ENCODE measurements around the gene SPATA25.

The SPATA25 gene

DNA sequence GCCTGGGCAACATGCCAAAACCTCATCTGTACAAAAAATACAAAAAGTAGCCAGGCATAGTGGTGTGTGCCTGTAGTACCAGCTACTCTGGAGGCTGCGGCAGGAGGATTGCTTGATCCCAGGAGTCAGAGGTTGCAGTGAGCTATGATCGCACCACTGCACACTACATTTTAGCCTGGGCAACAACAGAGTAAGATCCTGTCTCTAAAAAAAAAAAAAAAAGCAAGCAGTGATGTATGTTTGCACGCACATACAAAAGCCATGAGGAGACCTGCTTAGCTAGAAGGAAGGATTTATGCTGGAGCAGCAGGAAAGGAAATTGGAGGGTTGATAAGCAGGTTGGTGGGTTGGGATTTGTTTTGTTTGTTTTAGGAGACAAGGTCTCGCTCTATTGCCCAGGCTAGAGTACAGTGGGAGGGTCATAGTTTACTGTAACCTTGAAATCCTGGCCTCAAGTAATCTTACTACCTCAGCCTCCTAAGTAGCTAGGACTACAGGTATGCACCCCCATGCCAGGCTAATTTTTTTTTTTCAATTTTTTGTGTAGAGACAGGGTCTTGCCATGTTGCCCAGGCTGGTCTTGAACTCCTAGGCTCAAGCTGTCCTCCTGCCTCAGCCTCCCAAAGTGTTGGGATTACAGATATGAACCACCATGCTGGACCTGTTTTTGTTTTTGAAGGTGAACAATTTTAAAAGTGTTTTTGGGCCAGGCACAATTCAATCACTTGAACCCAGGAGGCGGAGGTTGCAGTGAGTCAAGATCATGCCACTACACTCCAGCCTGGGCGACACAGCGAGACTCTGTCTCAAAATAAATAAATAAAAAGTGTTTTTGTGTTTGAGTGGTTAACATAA lies 26.0 kb downstream of the SPATA25 start:
- DNase-seq: no peak

GRCh38 chr20:45860560-45861220 lies 26.7 kb downstream of the SPATA25 start:
- DNase-seq: no peak

GRCh38 chr20:45859916-45860315 lies 27.5 kb downstream of the SPATA25 start:
- DNase-seq: no peak

- peak in 2 of 4 experiments; percentile 32 to 46 for DNase-seq
Measured at GRCh38 chr20:45857882-45858216, 29.6 kb downstream of the SPATA25 start.

DNA sequence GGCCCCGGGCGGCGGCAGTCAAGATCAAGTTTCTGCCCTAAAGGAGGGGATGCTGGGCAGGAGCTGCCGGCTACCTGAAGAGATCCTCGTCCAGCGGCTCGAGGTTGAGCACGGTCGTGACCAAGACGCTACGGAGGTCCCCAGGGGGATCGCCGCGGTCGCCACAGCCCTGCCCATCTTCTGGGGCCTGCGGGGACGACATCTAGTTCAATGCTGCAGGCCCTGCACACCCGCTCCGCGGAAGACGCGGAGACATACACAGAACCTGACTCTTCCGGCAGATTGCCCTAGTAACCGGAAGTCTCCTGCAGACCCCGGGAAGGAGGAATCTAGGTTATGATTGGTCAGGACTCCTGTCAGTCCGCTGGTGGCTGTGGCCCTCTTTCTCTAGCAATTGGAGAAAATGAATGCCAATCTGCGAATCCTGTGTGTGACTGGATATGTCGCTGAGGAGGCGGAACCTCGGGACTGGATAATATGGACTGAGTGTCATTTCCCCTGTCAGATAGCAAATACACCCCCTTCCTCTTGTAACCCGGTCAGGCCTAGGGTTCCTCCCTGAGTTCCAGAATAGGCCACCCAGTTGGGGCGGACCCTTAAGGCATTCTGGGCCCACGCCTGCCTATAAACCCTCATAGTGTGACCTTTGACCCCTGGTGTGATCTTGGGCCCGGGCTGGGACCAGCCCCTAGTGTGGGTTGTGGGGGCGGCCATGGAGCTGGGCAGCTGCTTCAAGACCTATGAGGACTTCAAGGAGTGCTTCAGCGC lies 30.1 kb downstream of the SPATA25 start, which contains the start of the genes ACOT8 and ZSWIM3:
TSS of gene ACOT8 (minus strand) at position 279 of the 768 bp plus-strand sequence. CDS start at position 202, 77 bp downstream.
TSS of gene ZSWIM3 (plus strand) at position 501 of the 768 bp plus-strand sequence. CDS start at position 713, 212 bp downstream.
- peak; percentile 44 to 74 (median 66) for DNase-seq

DNA sequence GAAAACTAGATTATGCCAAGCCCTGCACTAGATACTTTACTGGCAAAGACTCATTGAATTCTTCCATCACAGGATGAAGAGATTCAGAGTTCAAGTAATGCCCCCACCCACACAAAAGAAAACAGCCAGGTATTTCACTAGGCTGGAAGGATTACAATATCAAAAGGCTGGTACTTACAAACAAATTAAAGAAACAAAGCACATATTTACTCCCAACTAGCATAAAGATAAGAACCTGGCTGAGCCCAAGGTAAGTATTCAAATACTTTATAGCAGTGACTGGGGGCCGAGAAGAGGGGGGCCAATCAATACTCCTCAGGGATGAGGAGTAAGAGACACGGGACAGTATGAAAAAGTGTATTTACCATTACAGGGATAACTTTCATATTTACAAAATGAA lies 33.9 kb downstream of the SPATA25 start:
- no peak for DNase-seq

- DNase-seq: no peak
Measured at GRCh38 chr20:45852326-45852725, 35.1 kb downstream of the SPATA25 start.

GRCh38 chr20:45851501-45851900 lies 35.9 kb downstream of the SPATA25 start:
- DNase-seq: no peak

- no peak for DNase-seq
Measured at GRCh38 chr20:45850926-45851325, 36.5 kb downstream of the SPATA25 start.

DNA sequence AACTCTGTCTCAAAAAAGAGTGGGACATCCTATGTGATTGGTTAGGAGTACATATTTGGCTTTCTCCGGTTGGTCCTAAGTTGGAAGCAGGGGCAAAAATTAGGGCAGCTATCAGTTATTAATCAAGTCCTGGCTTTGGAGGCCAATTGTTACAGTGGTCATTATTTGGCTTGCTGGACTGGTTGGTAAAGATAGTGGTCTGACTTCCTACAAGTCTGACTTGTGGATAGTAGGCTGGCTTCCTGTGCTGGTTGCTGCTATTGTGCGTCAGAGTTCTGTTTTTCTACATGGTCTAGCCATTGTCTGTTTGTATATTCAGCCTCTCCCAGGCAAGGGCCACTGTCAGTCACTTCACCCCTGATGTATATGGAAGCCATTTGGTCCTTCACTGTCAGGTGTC lies 37.2 kb downstream of the SPATA25 start:
- DNase-seq: no peak

- no peak for DNase-seq
Measured at GRCh38 chr20:45848969-45849582, 38.3 kb downstream of the SPATA25 start.

GRCh38 chr20:45848421-45848820 lies 39.0 kb downstream of the SPATA25 start:
- DNase-seq: no peak

DNA sequence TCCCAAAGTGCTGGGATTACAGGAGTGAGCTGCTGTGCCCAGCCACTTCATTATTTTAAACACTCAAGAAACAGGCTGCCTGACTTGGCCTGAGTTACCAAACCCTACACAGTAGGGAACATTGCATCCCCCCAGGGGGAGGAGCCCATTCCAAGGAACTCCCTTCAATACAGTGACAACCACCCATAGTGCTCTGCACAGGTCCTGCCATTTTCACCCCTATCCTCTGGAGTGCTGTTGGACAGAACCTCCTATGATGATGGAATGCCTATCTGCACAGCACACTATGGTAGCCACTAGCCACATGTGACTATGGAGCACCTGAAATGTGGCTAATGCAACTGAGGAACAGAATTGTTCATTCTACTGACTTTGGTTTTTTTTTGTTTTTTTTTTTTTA lies 42.0 kb downstream of the SPATA25 start:
- DNase-seq: no peak

- DNase-seq: no peak
Measured at GRCh38 chr20:45843506-45843905, 43.9 kb downstream of the SPATA25 start.

- no peak for DNase-seq
Measured at GRCh38 chr20:45842169-45842812, 45.1 kb downstream of the SPATA25 start.

GRCh38 chr20:45841407-45842129 lies 45.9 kb downstream of the SPATA25 start:
- DNase-seq: no peak

DNA sequence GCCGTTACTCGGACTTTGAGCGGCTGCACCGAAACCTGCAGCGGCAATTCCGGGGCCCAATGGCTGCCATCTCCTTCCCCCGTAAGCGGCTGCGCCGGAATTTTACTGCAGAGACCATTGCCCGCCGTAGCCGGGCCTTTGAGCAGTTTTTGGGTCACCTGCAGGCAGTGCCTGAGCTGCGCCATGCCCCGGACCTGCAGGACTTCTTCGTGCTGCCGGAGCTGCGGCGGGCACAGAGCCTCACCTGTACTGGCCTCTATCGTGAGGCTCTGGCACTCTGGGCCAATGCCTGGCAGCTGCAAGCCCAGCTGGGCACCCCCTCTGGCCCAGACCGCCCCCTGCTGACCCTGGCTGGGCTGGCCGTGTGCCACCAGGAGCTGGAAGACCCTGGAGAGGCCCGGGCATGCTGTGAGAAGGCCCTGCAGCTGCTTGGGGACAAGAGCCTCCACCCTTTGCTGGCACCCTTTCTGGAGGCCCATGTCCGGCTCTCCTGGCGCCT lies 46.7 kb downstream of the SPATA25 start:
- no peak for DNase-seq

GRCh38 chr20:45836841-45837240 lies 50.6 kb downstream of the SPATA25 start:
- no peak for DNase-seq

Data from activated naive CD4-positive, alpha-beta T cell (primary cell).